Keratinocyte (primary cell): ENCODE measurements around the gene ERCC6L2.

ENCODE experiments used
- CTCF ChIP-seq, 3 experiments: IDR thresholded peaks in 1 of 3; conservative IDR thresholded peaks in 1 of 3; optimal IDR thresholded peaks in 1 of 3; 2 replicates in 2 of 3; 3 replicates in 1 of 3; pipeline versions ENCODE3 to v1.5.1; 2011; ENCODE audit warnings: low read length in 3 of 3, mild to moderate bottlenecking in 3 of 3, moderate library complexity in 2 of 3, control low read depth in 1 of 3, inconsistent platforms in 1 of 3; ENCODE audit not compliant: insufficient read depth in 2 of 3; ENCODE audit errors: extremely low read depth in 1 of 3
- EZH2 ChIP-seq: IDR thresholded peaks from one replicate; pipeline ENCODE4 v1.6.1; 2012; ENCODE audit warnings: inconsistent platforms, mild to moderate bottlenecking, low read length, moderate library complexity

- no peak for TF ChIP-seq CTCF (optimal IDR thresholded peaks at IDR 0.05 in 1 of 3, IDR thresholded peaks at IDR 0.05 in 1 of 3, conservative IDR thresholded peaks at IDR 0.05 in 1 of 3; ENCODE audit: extremely low read depth in 1 of 3, insufficient read depth in 2 of 3, low read length in 3 of 3)
- no peak for TF ChIP-seq EZH2
These were observed 17.2 kb downstream of the ERCC6L2 start for GRCh38 chr9:95892690-95893089.
